Measurements from ENCODE around the gene HOXA11. TPM values are rescaled to one million over a fixed set of nuclear protein-coding genes. Genes with fewer than 3 reads are reported as not detected.

The HOXA11 gene
- total RNA-seq, 2 experiments from 2014 or later = not detected

GRCh38 chr7:27175626-27176523 is 9.2 kb downstream of the HOXA11 start:
- CTCF ChIA-PET = interaction anchor here (0.9 to 2.4 kb wide), 4 partner anchors 15 to 494 kb away, joined by 3 to 13 read pairs (median 4); no protein-coding TSS in a partner anchor
- POLR2A ChIA-PET = no interaction called here

GRCh38 chr7:27174874-27175625 is 10.0 kb downstream of the HOXA11 start:
- peaks cover 59% of the 10 kb centered on the region for H3K27me3 Mint-ChIP-seq (ENCODE audit: low read depth)
- H3K4me3 Mint-ChIP-seq = peak overlapping the region; percentile 28
- CTCF ChIA-PET = interaction anchor here (1.0 to 2.4 kb wide), 3 partner anchors 14 to 21 kb away, joined by 4 to 13 read pairs (median 5); no protein-coding TSS in a partner anchor
- H3K36me3 Mint-ChIP-seq (ENCODE audit: low read depth) = peaks cover 7% of the 10 kb centered on the region
- ATAC-seq (no peak), DNase-seq (no peak)
- peaks cover 13% of the 10 kb centered on the region for H3K4me1 Mint-ChIP-seq (ENCODE audit: low read depth)
- no peak overlapping the region for H3K27ac Mint-ChIP-seq
- H3K9me3 Mint-ChIP-seq (ENCODE audit: insufficient read depth) = no peaks in the 10 kb centered on the region
- POLR2A ChIA-PET = no interaction called here

More at GRCh38 chr7:27175626-27176523, 9.2 kb downstream of the HOXA11 start:
- ATAC-seq = no peak
- no peaks in the 10 kb centered on the region for H3K9me3 Mint-ChIP-seq (ENCODE audit: insufficient read depth)
- H3K27ac Mint-ChIP-seq = no peak overlapping the region
- DNase-seq = no peak
- H3K27me3 Mint-ChIP-seq (ENCODE audit: low read depth) = peaks cover 56% of the 10 kb centered on the region
- H3K4me3 Mint-ChIP-seq = no peak overlapping the region
- peaks cover 15% of the 10 kb centered on the region for H3K4me1 Mint-ChIP-seq (ENCODE audit: low read depth)
- H3K36me3 Mint-ChIP-seq (ENCODE audit: low read depth) = peaks cover 7% of the 10 kb centered on the region

GRCh38 chr7:27173956-27174873 is 10.8 kb downstream of the HOXA11 start, which contains the start of gene HOXA10:
TSS of gene HOXA10 (minus strand) at chr7:27174320. CDS start at chr7:27174306, 14 bp downstream.
- ATAC-seq (no peak), DNase-seq (no peak)
- POLR2A ChIA-PET = no interaction called here
- Mint-ChIP-seq H3K9me3 (ENCODE audit: insufficient read depth) (no peaks in the 10 kb centered on the region), H3K36me3 (ENCODE audit: low read depth) (peaks cover 5% of the 10 kb centered on the region), H3K4me3 (peak within 1 kb of the TSS; percentile 31), H3K27ac (no peak within 1 kb of the TSS), H3K27me3 (ENCODE audit: low read depth) (peaks cover 60% of the 10 kb centered on the region), H3K4me1 (ENCODE audit: low read depth) (peaks cover 10% of the 10 kb centered on the region)
- CTCF ChIA-PET = interaction anchor here (1.0 kb wide), 1 partner anchor 22 kb away, joined by 4 read pairs; no protein-coding TSS in a partner anchor

GRCh38 chr7:27173511-27173955 is 11.5 kb downstream of the HOXA11 start:
- ChIA-PET POLR2A (interaction anchor here (0.6 kb wide), 1 partner anchor 12 kb away, joined by 4 read pairs; no protein-coding TSS in a partner anchor), CTCF (interaction anchor here (1.1 to 1.3 kb wide), 2 partner anchors 11 to 23 kb away, joined by 3 to 6 read pairs; no protein-coding TSS in a partner anchor)
- DNase-seq (no peak), ATAC-seq (peak; percentile 23)
- no peaks in the 10 kb centered on the region for H3K9me3 Mint-ChIP-seq (ENCODE audit: insufficient read depth)
- peaks cover 14% of the 10 kb centered on the region for H3K4me1 Mint-ChIP-seq (ENCODE audit: low read depth)
- no peak overlapping the region for H3K4me3 Mint-ChIP-seq
- H3K36me3 Mint-ChIP-seq (ENCODE audit: low read depth) = peaks cover 5% of the 10 kb centered on the region
- H3K27me3 Mint-ChIP-seq (ENCODE audit: low read depth) = peaks cover 61% of the 10 kb centered on the region
- H3K27ac Mint-ChIP-seq = no peak overlapping the region

GRCh38 chr7:27172823-27173510 is 12.1 kb downstream of the HOXA11 start:
- no peak for ATAC-seq
- H3K9me3 Mint-ChIP-seq (ENCODE audit: insufficient read depth) = no peaks in the 10 kb centered on the region
- ChIA-PET CTCF (interaction anchor here (1.1 to 1.3 kb wide), 2 partner anchors 10 to 23 kb away, joined by 3 to 6 read pairs; no protein-coding TSS in a partner anchor), POLR2A (interaction anchor here (0.6 kb wide), 1 partner anchor 11 kb away, joined by 4 read pairs; no protein-coding TSS in a partner anchor)
- peaks cover 15% of the 10 kb centered on the region for H3K4me1 Mint-ChIP-seq (ENCODE audit: low read depth)
- H3K27ac Mint-ChIP-seq = no peak overlapping the region
- DNase-seq = no peak
- H3K36me3 Mint-ChIP-seq (ENCODE audit: low read depth) = peaks cover 5% of the 10 kb centered on the region
- H3K27me3 Mint-ChIP-seq (ENCODE audit: low read depth) = peaks cover 61% of the 10 kb centered on the region
- peak overlapping the region; percentile 45 for H3K4me3 Mint-ChIP-seq

GRCh38 chr7:27172315-27172774 is 12.7 kb downstream of the HOXA11 start:
- POLR2A ChIA-PET = no interaction called here
- ATAC-seq (no peak), DNase-seq (no peak)
- Mint-ChIP-seq H3K4me3 (peak overlapping the region; percentile 45), H3K36me3 (ENCODE audit: low read depth) (peaks cover 5% of the 10 kb centered on the region), H3K27ac (peak overlapping the region; percentile 69), H3K27me3 (ENCODE audit: low read depth) (peaks cover 62% of the 10 kb centered on the region), H3K4me1 (ENCODE audit: low read depth) (peaks cover 15% of the 10 kb centered on the region), H3K9me3 (ENCODE audit: insufficient read depth) (no peaks in the 10 kb centered on the region)
- CTCF ChIA-PET = interaction anchor here (1.1 to 1.3 kb wide), 3 partner anchors 9 to 24 kb away, joined by 3 to 6 read pairs (median 5); no protein-coding TSS in a partner anchor

GRCh38 chr7:27171637-27172314 is 13.3 kb downstream of the HOXA11 start:
- DNase-seq = no peak
- ChIA-PET POLR2A (no interaction called here), CTCF (interaction anchor here (1.3 kb wide), 1 partner anchor 24 kb away, joined by 5 read pairs; no protein-coding TSS in a partner anchor)
- peak overlapping the region; percentile 69 for H3K27ac Mint-ChIP-seq
- peaks cover 67% of the 10 kb centered on the region for H3K27me3 Mint-ChIP-seq (ENCODE audit: low read depth)
- peaks cover 15% of the 10 kb centered on the region for H3K4me1 Mint-ChIP-seq (ENCODE audit: low read depth)
- H3K9me3 Mint-ChIP-seq (ENCODE audit: insufficient read depth) = no peaks in the 10 kb centered on the region
- H3K4me3 Mint-ChIP-seq = peak overlapping the region; percentile 45
- no peak for ATAC-seq
- H3K36me3 Mint-ChIP-seq (ENCODE audit: low read depth) = peaks cover 8% of the 10 kb centered on the region

GRCh38 chr7:27171325-27171636 is 13.8 kb downstream of the HOXA11 start:
- no peak for ATAC-seq
- DNase-seq = no peak
- POLR2A ChIA-PET = no interaction called here
- Mint-ChIP-seq H3K9me3 (ENCODE audit: insufficient read depth) (no peaks in the 10 kb centered on the region), H3K27me3 (ENCODE audit: low read depth) (peaks cover 70% of the 10 kb centered on the region), H3K4me3 (no peak overlapping the region), H3K27ac (peak overlapping the region; percentile 39), H3K4me1 (ENCODE audit: low read depth) (peaks cover 15% of the 10 kb centered on the region), H3K36me3 (ENCODE audit: low read depth) (peaks cover 8% of the 10 kb centered on the region)
- CTCF ChIA-PET = interaction anchor here (1.3 kb wide), 1 partner anchor 25 kb away, joined by 5 read pairs; no protein-coding TSS in a partner anchor

- no peak for DNase-seq
- ChIA-PET CTCF (interaction anchor here (1.3 to 1.5 kb wide), 2 partner anchors 9 to 25 kb away, joined by 5 to 6 read pairs; no protein-coding TSS in a partner anchor), POLR2A (no interaction called here)
- Mint-ChIP-seq H3K9me3 (ENCODE audit: insufficient read depth) (no peaks in the 10 kb centered on the region), H3K27ac (no peak overlapping the region), H3K27me3 (ENCODE audit: low read depth) (peaks cover 70% of the 10 kb centered on the region), H3K4me3 (no peak overlapping the region), H3K4me1 (ENCODE audit: low read depth) (peaks cover 16% of the 10 kb centered on the region), H3K36me3 (ENCODE audit: low read depth) (peaks cover 9% of the 10 kb centered on the region)
- no peak for ATAC-seq
Observed at GRCh38 chr7:27170426-27171324, 14.4 kb downstream of the HOXA11 start.
